Endothelial cell of umbilical vein (primary cell): ENCODE data around the gene PIK3R6. TPM values are rescaled to one million over a fixed set of nuclear protein-coding genes. Genes with fewer than 3 reads are reported as not detected.

Source experiments
- BruUV-seq: library from RNA; stranded (reverse); fragments of 400-500 nt; replicated peaks from 2 replicates; lab custom pipeline; 2021; lab: Mats Ljungman, UMichigan
- CTCF ChIA-PET: fragments of 300-600, 350-600 bp; sonication (Branson Sonifier 250); formaldehyde crosslinking; loops from one replicate; lab custom pipeline; 2021; ENCODE audit warnings: antibody characterized with exemption, inconsistent platforms; lab: Charles Lee
- POLR2A ChIA-PET: fragments of 300-600, 350-600 bp; sonication (Branson Sonifier 250); formaldehyde crosslinking; loops from one replicate; lab custom pipeline; 2021; ENCODE audit warnings: antibody characterized with exemption, inconsistent platforms; lab: Charles Lee
- DNase-seq: peaks from one replicate; pipeline ENCODE4 v3.0.0-alpha.2; 2011; ENCODE audit warnings: low read depth, low spot score
- FAIRE-seq: peaks from 2 replicates; lab custom pipeline; 2011; peaks lifted over from hg19 to GRCh38; lab: Jason Lieb, UNC
- H2AFZ ChIP-seq: 2 replicates; pipeline ENCODE4 v1.6.0; 2012; ENCODE audit warnings: low read depth, low read length, control low read depth, inconsistent platforms
- H3K27ac ChIP-seq: 2 replicates; pipeline ENCODE4 v1.5.1; 2011; ENCODE audit warnings: low read depth, mild to moderate bottlenecking, control low read depth, low read length, moderate library complexity; ENCODE audit not compliant: insufficient read depth
- H3K27me3 ChIP-seq, 2 experiments: 2 replicates each; pipeline versions ENCODE4 v1.6.0 to v1.6.1; 2011; ENCODE audit warnings: low read length in 2 of 2, mixed read lengths in 1 of 2; ENCODE audit not compliant: control insufficient read depth in 2 of 2, insufficient read depth in 2 of 2
- H3K36me3 ChIP-seq, 2 experiments: 2 replicates in 1 of 2; 3 replicates in 1 of 2; pipeline ENCODE4 v1.5.1; 2011; ENCODE audit warnings: low read length in 2 of 2, mild to moderate bottlenecking in 1 of 2, moderate library complexity in 1 of 2; ENCODE audit not compliant: control insufficient read depth in 2 of 2, insufficient read depth in 2 of 2; ENCODE audit errors: extremely low read depth in 1 of 2
- H3K4me1 ChIP-seq: 3 replicates; pipeline ENCODE4 v1.5.1; 2011; ENCODE audit warnings: mild to moderate bottlenecking, low read length; ENCODE audit not compliant: control insufficient read depth, insufficient read depth; ENCODE audit errors: extremely low read depth
- H3K4me2 ChIP-seq: 2 replicates; pipeline ENCODE4 v1.6.1; 2011; ENCODE audit warnings: low read length, control low read depth, mixed read lengths; ENCODE audit not compliant: insufficient read depth
- H3K4me3 ChIP-seq, 3 experiments: fragments of 200-600 bp in 1 of 3; sonication (generic), shearing (Covaris generic) in 1 of 3; replicated peaks in 1 of 3; 2 replicates each; pipeline ENCODE4 v1.5.1; 2011 to 2016; ENCODE audit warnings: control low read depth in 3 of 3, low read length in 3 of 3, mild to moderate bottlenecking in 2 of 3, inconsistent platforms in 1 of 3, low read depth in 1 of 3, moderate library complexity in 1 of 3; ENCODE audit not compliant: insufficient read depth in 1 of 3
- H3K79me2 ChIP-seq: 2 replicates; pipeline ENCODE4 v1.6.0; 2012; ENCODE audit warnings: low read length, inconsistent platforms; ENCODE audit not compliant: control insufficient read depth, insufficient read depth
- H3K9ac ChIP-seq: replicated peaks from 2 replicates; pipeline ENCODE3; 2011; ENCODE audit warnings: low read length, control low read depth; ENCODE audit not compliant: insufficient read depth; ENCODE audit errors: extremely low read depth
- H3K9me1 ChIP-seq: replicated peaks from 3 replicates; pipeline ENCODE4 v1.6.0; 2011; ENCODE audit warnings: mild to moderate bottlenecking, low read length; ENCODE audit not compliant: control insufficient read depth, insufficient read depth; ENCODE audit errors: extremely low read depth
- H3K9me3 ChIP-seq: replicated peaks from 2 replicates; pipeline ENCODE4 v1.5.1; 2012; ENCODE audit warnings: low read length, inconsistent platforms; ENCODE audit not compliant: control insufficient read depth, insufficient read depth
- H4K20me1 ChIP-seq: replicated peaks from 2 replicates; pipeline ENCODE3; 2011; ENCODE audit warnings: mild to moderate bottlenecking, low read length; ENCODE audit not compliant: control insufficient read depth, insufficient read depth; ENCODE audit errors: extremely low read depth
- CTCF ChIP-seq, 2 donors: IDR thresholded peaks; 1 replicate in 1 of 2; 2 replicates in 1 of 2; pipeline ENCODE4 v1.5.1; 2011; ENCODE audit warnings: low read length in 2 of 2, mild to moderate bottlenecking in 2 of 2, moderate library complexity in 2 of 2, control low read depth in 1 of 2, inconsistent platforms in 1 of 2, low read depth in 1 of 2; ENCODE audit not compliant: insufficient read depth in 1 of 2; ENCODE audit errors: extremely low read depth in 1 of 2
- EZH2 ChIP-seq: IDR thresholded peaks from 2 replicates; pipeline ENCODE4 v1.6.1; 2012; ENCODE audit warnings: borderline replicate concordance, low read depth, mild to moderate bottlenecking, moderate library complexity, low read length, inconsistent platforms; ENCODE audit not compliant: severe bottlenecking
- FOS ChIP-seq: IDR thresholded peaks from 2 replicates; pipeline ENCODE4 v1.6.1; 2011; ENCODE audit warnings: mild to moderate bottlenecking, low read length, moderate library complexity, borderline replicate concordance; ENCODE audit not compliant: insufficient read depth
- GATA2 ChIP-seq: IDR thresholded peaks from 2 replicates; pipeline ENCODE4 v1.7.0; 2011; ENCODE audit warnings: low read depth, mild to moderate bottlenecking, moderate library complexity, mixed read lengths, low read length; ENCODE audit not compliant: insufficient read length, insufficient read depth
- JUN ChIP-seq: IDR thresholded peaks from 2 replicates; pipeline ENCODE4 v1.6.1; 2011; ENCODE audit warnings: borderline replicate concordance, low read depth; ENCODE audit not compliant: insufficient read length, insufficient read depth
- MAX ChIP-seq: IDR thresholded peaks from 2 replicates; pipeline ENCODE4 v1.6.1; 2011; ENCODE audit not compliant: insufficient read depth, insufficient read length
- MYC ChIP-seq: IDR thresholded peaks from one replicate; pipeline ENCODE4 v1.6.1; 2011; ENCODE audit warnings: mild to moderate bottlenecking, low read depth, low read length
- POLR2A ChIP-seq: IDR thresholded peaks from 2 replicates; pipeline ENCODE4 v1.6.1; 2012; ENCODE audit warnings: low read depth, mild to moderate bottlenecking, control low read depth, low read length
- POLR2AphosphoS5 ChIP-seq: IDR thresholded peaks from 2 replicates; pipeline ENCODE4 v1.6.1; 2012; ENCODE audit warnings: low read depth, mild to moderate bottlenecking, control low read depth, low read length, moderate library complexity; ENCODE audit not compliant: insufficient read depth
- dilution Hi-C: fragments of 300-500 bp; cut with MboI; formaldehyde crosslinking; loops from one replicate; pipeline ENCODE4 v1.15.0; 2019; ENCODE audit warnings: low sequenced_read_pairs; ENCODE audit not compliant: extremely low pct_ligation_motif_present
- intact Hi-C: fragments of 100-400 bp; cut with micrococcal nuclease; formaldehyde crosslinking; loops from one replicate; pipeline ENCODE4 v1.10.0; 2022
- polyA plus RNA-seq, 4 experiments: library from polyadenylated mRNA; depleted of rRNA in 3 of 4; stranded (reverse) in 3 of 4; unstranded in 1 of 4; fragments of >200 nt; gene quantifications; 2 replicates each; pipeline versions ENCODE4 v1.2.1 to v1.2.3, GENCODE V29; 2011 to 2012; ENCODE audit warnings: missing spikeins in 1 of 4
- total RNA-seq: library from RNA; stranded (reverse); gene quantifications from 2 replicates; pipeline ENCODE4 v1.2.3, GENCODE V29; 2021

Gene PIK3R6
- total and polyA plus RNA-seq, 2 donors (not counting 3 experiments of a cell fraction or from before 2014, with no cell fraction given): not detected

DNA sequence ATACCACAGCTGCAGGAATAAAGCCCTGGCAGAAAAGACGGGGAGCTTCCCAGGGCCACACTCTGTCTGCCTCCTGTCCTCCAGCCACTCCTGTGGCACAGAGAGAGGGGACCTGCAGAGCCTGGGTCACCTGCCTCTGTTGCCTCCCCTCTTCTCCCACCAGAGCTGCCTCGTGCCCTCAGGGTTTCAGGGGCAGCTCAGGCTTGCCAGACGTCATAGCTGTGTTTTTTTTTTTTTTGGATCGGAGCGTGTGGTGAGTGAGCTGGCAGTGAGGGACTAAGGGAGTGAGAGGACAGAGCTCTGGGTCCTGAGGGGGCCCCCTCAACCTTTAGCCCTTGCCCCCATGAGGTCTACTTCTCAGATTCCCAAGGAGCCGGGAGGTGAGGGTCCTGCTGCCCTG lies 2.1 kb downstream of the PIK3R6 start:
- BruUV-seq: no TSS peak
- no peaks in the 10 kb centered on the region for H4K20me1 ChIP-seq
- H3K4me1 ChIP-seq: no peaks in the 10 kb centered on the region
- ChIA-PET CTCF (no interaction called here), POLR2A (no interaction called here)
- H3K4me3 ChIP-seq: no peak overlapping the region
- H3K36me3 ChIP-seq: no peaks in the 10 kb centered on the region
- dilution Hi-C loops (no loop called here), intact Hi-C loops (no loop called here)
- no peak for TF ChIP-seq MYC
- TF ChIP-seq EZH2: no peak
- TF ChIP-seq JUN: no peak
- no peak for TF ChIP-seq POLR2A
- no peak for TF ChIP-seq CTCF (IDR thresholded peaks at IDR 0.05; ENCODE audit: extremely low read depth in 1 of 2, insufficient read depth in 1 of 2, low read depth in 1 of 2, low read length in 2 of 2)
- TF ChIP-seq POLR2AphosphoS5: no peak
- no peak for TF ChIP-seq MAX
- TF ChIP-seq GATA2: no peak
- TF ChIP-seq FOS: no peak
- H3K79me2 ChIP-seq: no peaks in the 10 kb centered on the region
- H3K9me1 ChIP-seq: no peaks in the 10 kb centered on the region
- H3K9me3 ChIP-seq: no peaks in the 10 kb centered on the region
- no peak for DNase-seq
- H3K9ac ChIP-seq: no peak overlapping the region
- H3K27ac ChIP-seq: no peak overlapping the region
- no peak overlapping the region for H2AFZ ChIP-seq
- no peaks in the 10 kb centered on the region for H3K27me3 ChIP-seq
- no peak overlapping the region for H3K4me2 ChIP-seq
- FAIRE-seq: no peak
